AG04450 (cell line): ENCODE results near the gene MARCHF9. TPM values are rescaled to one million over a fixed set of nuclear protein-coding genes. Genes with fewer than 3 reads are reported as not detected.

Source experiments
- CTCF ChIA-PET: fragments of 300-600, 350-600 bp; formaldehyde crosslinking; extraction: SDS; loops from one replicate; lab custom pipeline; 2022; ENCODE audit warnings: antibody characterized with exemption, inconsistent platforms; lab: Charles Lee
- POLR2A ChIA-PET: fragments of 350-600 bp; formaldehyde crosslinking; extraction: SDS; loops from one replicate; lab custom pipeline; 2021; ENCODE audit warnings: antibody characterized with exemption, inconsistent platforms; lab: Yijun Ruan, JAX
- DNase-seq: peaks from one replicate; pipeline ENCODE4 v3.0.0-alpha.2; 2011; ENCODE audit warnings: low read depth, low spot score
- H3K27ac ChIP-seq: one replicate; pipeline ENCODE4 v1.5.1; 2012; ENCODE audit warnings: low read depth, low read length, control low read depth
- H3K27me3 ChIP-seq: one replicate; pipeline ENCODE4 v1.6.0; 2012; ENCODE audit warnings: low read length; ENCODE audit not compliant: control insufficient read depth, insufficient read depth
- H3K4me3 ChIP-seq: 2 replicates; pipeline ENCODE4 v1.5.1; 2011; ENCODE audit warnings: mild to moderate bottlenecking, low read depth, low read length, control low read depth
- H3K9me3 ChIP-seq: 2 replicates; pipeline ENCODE4 v1.5.1; 2012; ENCODE audit warnings: low read length; ENCODE audit not compliant: control insufficient read depth, insufficient read depth
- CTCF ChIP-seq: IDR thresholded peaks from 2 replicates; pipeline ENCODE4 v1.5.1; 2011; ENCODE audit warnings: low read depth, low read length, control low read depth, inconsistent platforms
- polyA plus RNA-seq: library from polyadenylated mRNA; depleted of rRNA; stranded (reverse); fragments of >200 nt; gene quantifications from 2 replicates; pipeline ENCODE4 v1.2.3, GENCODE V29; 2011

MARCHF9 gene
- polyA plus RNA-seq, 1 experiment, result 3.7 TPM

GRCh38 chr12:57722716-57723629 lies 31.9 kb upstream of the MARCHF9 start:
- Histone ChIP-seq H3K27me3 (peaks cover 3% of the 10 kb centered on the region), H3K9me3 (peaks cover 5% of the 10 kb centered on the region; the same call in 1 of the 2 replicates), H3K4me3 (no peak overlapping the region), H3K27ac (no peak overlapping the region)
- ChIA-PET CTCF (interaction anchor here (0.8 to 1.0 kb wide), 2 partner anchors 9 to 139 kb away, joined by 3 read pairs; no protein-coding TSS in a partner anchor), POLR2A (no interaction called here)
- no peak for TF ChIP-seq CTCF
- no peak for DNase-seq

- Histone ChIP-seq H3K27me3 (peaks cover 3% of the 10 kb centered on the region), H3K4me3 (no peak overlapping the region), H3K27ac (no peak overlapping the region), H3K9me3 (peaks cover 5% of the 10 kb centered on the region; the same call in 1 of the 2 replicates)
- DNase-seq, result no peak
- TF ChIP-seq CTCF, result no peak
- ChIA-PET CTCF (interaction anchor here (0.8 to 1.0 kb wide), 2 partner anchors 9 to 140 kb away, joined by 3 read pairs; no protein-coding TSS in a partner anchor), POLR2A (no interaction called here)
Observed at GRCh38 chr12:57723630-57723962, 31.3 kb upstream of the MARCHF9 start.

GRCh38 chr12:57724003-57724935 lies 30.6 kb upstream of the MARCHF9 start:
- POLR2A ChIA-PET, result no interaction called here

GRCh38 chr12:57724936-57725740 lies 29.8 kb upstream of the MARCHF9 start:
- DNase-seq, result no peak

More at GRCh38 chr12:57724003-57724935, 30.6 kb upstream of the MARCHF9 start:
- no peak for DNase-seq
- peaks cover 5% of the 10 kb centered on the region; the same call in 1 of the 2 replicates for H3K9me3 ChIP-seq
- H3K27ac ChIP-seq, result no peak overlapping the region
- CTCF ChIA-PET, result interaction anchor here (0.7 to 2.4 kb wide), 2 partner anchors 11 to 18 kb away, joined by 3 to 19 read pairs; no protein-coding TSS in a partner anchor
- no peak overlapping the region for H3K4me3 ChIP-seq
- TF ChIP-seq CTCF, result no peak
- H3K27me3 ChIP-seq, result peaks cover 3% of the 10 kb centered on the region

More at GRCh38 chr12:57724936-57725740, 29.8 kb upstream of the MARCHF9 start:
- POLR2A ChIA-PET, result interaction anchor here (0.6 to 1.7 kb wide), 3 partner anchors 11 to 20 kb away, joined by 3 to 10 read pairs (median 3); partner anchors contain the start of gene TSPAN31
- Histone ChIP-seq H3K27ac (no peak overlapping the region), H3K27me3 (peaks cover 3% of the 10 kb centered on the region), H3K4me3 (no peak overlapping the region), H3K9me3 (peaks cover 5% of the 10 kb centered on the region; the same call in 1 of the 2 replicates)
- CTCF ChIA-PET, result interaction anchor here (0.7 to 2.4 kb wide), 15 partner anchors 10 to 198 kb away, joined by 3 to 19 read pairs (median 4); partner anchors contain the start of genes ARHGEF25 and CDK4
- no peak for TF ChIP-seq CTCF
